ENCODE data around the gene AKAP4.

AKAP4 gene

GRCh38 chrX:50200907-50201306 lies at the start of gene AKAP4:
Gene AKAP4, minus strand, starts transcription at chrX:50201007. Its CDS starts 118 bp downstream, at chrX:50200889.
- H3K4me3 ChIP-seq (ENCODE audit: control insufficient read depth, low read depth, low read length) = no peak within 1 kb of the TSS
- no peak for DNase-seq (ENCODE audit: low read depth)
- TF ChIP-seq, protein P1, sequence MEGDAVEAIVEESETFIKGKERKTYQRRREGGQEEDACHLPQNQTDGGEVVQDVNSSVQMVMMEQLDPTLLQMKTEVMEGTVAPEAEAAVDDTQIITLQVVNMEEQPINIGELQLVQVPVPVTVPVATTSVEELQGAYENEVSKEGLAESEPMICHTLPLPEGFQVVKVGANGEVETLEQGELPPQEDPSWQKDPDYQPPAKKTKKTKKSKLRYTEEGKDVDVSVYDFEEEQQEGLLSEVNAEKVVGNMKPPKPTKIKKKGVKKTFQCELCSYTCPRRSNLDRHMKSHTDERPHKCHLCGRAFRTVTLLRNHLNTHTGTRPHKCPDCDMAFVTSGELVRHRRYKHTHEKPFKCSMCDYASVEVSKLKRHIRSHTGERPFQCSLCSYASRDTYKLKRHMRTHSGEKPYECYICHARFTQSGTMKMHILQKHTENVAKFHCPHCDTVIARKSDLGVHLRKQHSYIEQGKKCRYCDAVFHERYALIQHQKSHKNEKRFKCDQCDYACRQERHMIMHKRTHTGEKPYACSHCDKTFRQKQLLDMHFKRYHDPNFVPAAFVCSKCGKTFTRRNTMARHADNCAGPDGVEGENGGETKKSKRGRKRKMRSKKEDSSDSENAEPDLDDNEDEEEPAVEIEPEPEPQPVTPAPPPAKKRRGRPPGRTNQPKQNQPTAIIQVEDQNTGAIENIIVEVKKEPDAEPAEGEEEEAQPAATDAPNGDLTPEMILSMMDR (IDR thresholded peaks at IDR 0.05; ENCODE audit: control insufficient read depth, insufficient read depth, low read depth, low read length, missing control alignments) = no peak

DNA sequence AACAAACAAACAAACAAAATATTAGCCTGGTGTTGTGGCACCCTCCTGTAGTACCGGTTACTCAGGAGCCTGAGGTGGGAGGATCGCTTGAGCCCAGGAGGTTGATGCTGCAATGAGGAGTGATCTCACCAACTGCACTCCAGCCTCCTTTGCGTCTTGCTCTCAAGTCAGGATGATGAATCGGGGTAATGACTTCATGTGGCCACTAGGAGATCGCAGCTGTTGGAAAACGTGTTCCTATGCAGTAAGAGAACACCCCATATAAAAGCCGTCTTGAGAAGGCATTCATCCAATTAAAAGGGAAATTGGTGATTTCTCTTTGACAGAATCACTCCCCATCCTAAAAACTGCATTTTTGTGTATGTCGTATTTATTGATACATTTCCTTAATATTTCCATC lies 10.7 kb upstream of the AKAP4 start:
- TF ChIP-seq, protein P1 (IDR thresholded peaks at IDR 0.05; ENCODE audit: control insufficient read depth, insufficient read depth, low read depth, low read length, missing control alignments) = peak; percentile 38
- DNase-seq (ENCODE audit: low read depth) = no peak
- H3K4me3 ChIP-seq (ENCODE audit: control insufficient read depth, low read depth, low read length) = no peak overlapping the region

- no peak overlapping the region for H3K4me3 ChIP-seq (ENCODE audit: control insufficient read depth, low read depth, low read length)
- TF ChIP-seq, protein P1 (IDR thresholded peaks at IDR 0.05; ENCODE audit: control insufficient read depth, insufficient read depth, low read depth, low read length, missing control alignments) = no peak
- DNase-seq (ENCODE audit: low read depth) = no peak
Observed at GRCh38 chrX:50206753-50207152, 5.9 kb upstream of the AKAP4 start.

DNA sequence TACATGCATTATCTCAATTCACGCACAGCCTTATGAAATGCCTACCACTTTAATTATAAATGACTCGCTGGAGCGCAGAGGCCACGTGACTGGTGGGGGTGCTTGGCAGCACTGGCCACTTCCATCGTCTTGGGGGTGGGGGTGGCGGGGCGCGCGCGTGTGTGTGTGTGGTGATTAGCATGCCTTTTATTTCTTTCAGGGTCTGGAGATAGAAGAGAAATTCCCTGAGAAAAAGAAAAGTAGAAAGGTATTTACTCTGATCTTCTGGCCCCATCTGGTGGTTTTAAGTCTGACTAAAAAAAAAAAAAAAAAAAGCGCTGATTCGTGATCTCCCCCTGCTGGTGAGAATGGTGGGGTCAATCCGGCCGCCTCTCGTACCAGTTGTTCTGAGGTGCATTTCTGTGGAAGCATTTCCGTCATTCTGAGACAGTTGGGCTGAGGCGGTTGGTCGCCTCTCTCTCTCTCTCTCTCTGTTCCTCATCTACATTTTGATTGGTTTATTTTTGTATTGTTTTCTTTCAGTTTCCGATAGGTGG lies 3.6 kb upstream of the AKAP4 start, which contains the start of gene CCNB3:
Gene CCNB3 (plus strand): TSS at position 402 of the 536 bp plus-strand sequence. CDS start 80,399 bp downstream, outside the sequence.
- DNase-seq (ENCODE audit: low read depth) = peak; percentile 24
- H3K4me3 ChIP-seq (ENCODE audit: control insufficient read depth, low read depth, low read length) = peak within 1 kb of the TSS; percentile 30
- TF ChIP-seq, protein P1 (IDR thresholded peaks at IDR 0.05; ENCODE audit: control insufficient read depth, insufficient read depth, low read depth, low read length, missing control alignments) = peak; percentile 76

DNA sequence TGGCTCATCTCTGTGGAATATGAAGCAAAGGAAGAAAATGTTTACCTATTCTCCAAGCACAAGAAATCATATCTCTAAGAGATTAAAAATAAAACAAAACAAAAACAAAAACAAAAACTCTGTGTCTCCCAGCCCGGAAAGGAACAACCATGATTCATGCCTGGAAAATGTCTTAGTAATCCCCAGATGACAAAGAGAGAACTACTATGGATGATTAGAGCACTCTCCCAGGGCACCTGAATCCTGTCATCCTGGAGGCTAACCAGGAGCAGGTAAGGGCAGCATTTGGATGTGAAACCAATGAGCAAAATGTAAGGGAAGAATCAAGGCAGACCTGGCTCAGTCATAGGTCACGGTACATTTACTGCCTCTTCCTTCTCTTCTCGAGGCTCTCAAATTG lies 1.7 kb upstream of the AKAP4 start:
- TF ChIP-seq, protein P1 (IDR thresholded peaks at IDR 0.05; ENCODE audit: control insufficient read depth, insufficient read depth, low read depth, low read length, missing control alignments) = no peak
- no peak for DNase-seq (ENCODE audit: low read depth)
- H3K4me3 ChIP-seq (ENCODE audit: control insufficient read depth, low read depth, low read length) = no peak overlapping the region

DNA sequence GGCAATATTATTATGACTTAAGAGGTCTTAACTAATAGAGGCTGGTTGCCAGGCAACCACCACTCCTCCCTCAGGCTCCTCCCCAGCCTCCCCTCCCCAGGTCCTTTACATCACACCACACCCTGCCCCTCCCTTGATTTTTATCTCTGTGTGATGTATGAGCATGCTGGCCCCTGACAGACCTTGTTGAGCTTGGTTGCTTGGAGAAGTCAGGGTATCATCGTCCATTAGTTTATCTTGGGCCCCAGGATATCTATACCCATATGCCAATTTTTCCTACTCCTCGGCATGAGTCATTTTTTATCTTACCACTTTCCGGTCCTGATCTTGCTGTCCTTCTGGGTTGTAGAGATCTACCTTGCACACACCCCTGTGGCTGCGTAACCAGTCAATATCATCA lies 2.5 kb downstream of the AKAP4 start:
- DNase-seq (ENCODE audit: low read depth) = no peak
- H3K4me3 ChIP-seq (ENCODE audit: control insufficient read depth, low read depth, low read length) = no peak overlapping the region
- TF ChIP-seq, protein P1 (IDR thresholded peaks at IDR 0.05; ENCODE audit: control insufficient read depth, insufficient read depth, low read depth, low read length, missing control alignments) = no peak
